ENCODE data around the gene TFAM.

TFAM gene

GRCh38 chr10:58440484-58440883 lies 55.3 kb downstream of the TFAM start:
- Histone ChIP-seq H2AFZ (ENCODE audit: low read depth, low read length) (no peak overlapping the region), H3K4me2 (ENCODE audit: low read length) (no peak overlapping the region), H3K27me3 (ENCODE audit: low read depth, low read length) (no peaks in the 10 kb centered on the region), H3K4me1 (ENCODE audit: low read length) (no peaks in the 10 kb centered on the region), H3K36me3 (replicated peaks; ENCODE audit: low read depth, low read length) (no peaks in the 10 kb centered on the region), H4K20me1 (ENCODE audit: insufficient read depth, low read length) (no peaks in the 10 kb centered on the region), H3K79me2 (ENCODE audit: low read length) (no peaks in the 10 kb centered on the region), H3K9ac (ENCODE audit: low read length) (no peak overlapping the region), H3K4me3 (ENCODE audit: low read length) (no peak overlapping the region), H3K27ac (ENCODE audit: low read length) (no peak overlapping the region), H3K9me3 (ENCODE audit: insufficient read depth, low read length) (no peaks in the 10 kb centered on the region)
- no peak for TF ChIP-seq CTCF (IDR thresholded peaks at IDR 0.05; ENCODE audit: low read depth, low read length)

GRCh38 chr10:58444321-58444720 lies 59.1 kb downstream of the TFAM start:
- H2AFZ ChIP-seq (ENCODE audit: low read depth, low read length) = no peak overlapping the region
- no peaks in the 10 kb centered on the region for H4K20me1 ChIP-seq (ENCODE audit: insufficient read depth, low read length)
- H3K36me3 ChIP-seq (replicated peaks; ENCODE audit: low read depth, low read length) = no peaks in the 10 kb centered on the region
- no peak overlapping the region for H3K27ac ChIP-seq (ENCODE audit: low read length)
- H3K4me1 ChIP-seq (ENCODE audit: low read length) = no peaks in the 10 kb centered on the region
- no peaks in the 10 kb centered on the region for H3K79me2 ChIP-seq (ENCODE audit: low read length)
- no peak overlapping the region for H3K9ac ChIP-seq (ENCODE audit: low read length)
- no peak for TF ChIP-seq EZH2phosphoT487 (IDR thresholded peaks at IDR 0.05; ENCODE audit: low read depth)
- no peak for TF ChIP-seq CTCF (IDR thresholded peaks at IDR 0.05; ENCODE audit: low read depth, low read length)
- H3K27me3 ChIP-seq (ENCODE audit: low read depth, low read length) = no peaks in the 10 kb centered on the region
- no peaks in the 10 kb centered on the region for H3K9me3 ChIP-seq (ENCODE audit: insufficient read depth, low read length)
- no peak overlapping the region for H3K4me3 ChIP-seq (ENCODE audit: low read length)
- H3K4me2 ChIP-seq (ENCODE audit: low read length) = no peak overlapping the region

- Histone ChIP-seq H3K27ac (ENCODE audit: low read length) (no peak overlapping the region), H4K20me1 (ENCODE audit: insufficient read depth, low read length) (no peaks in the 10 kb centered on the region), H3K36me3 (replicated peaks; ENCODE audit: low read depth, low read length) (no peaks in the 10 kb centered on the region), H3K4me1 (ENCODE audit: low read length) (no peaks in the 10 kb centered on the region), H3K79me2 (ENCODE audit: low read length) (no peaks in the 10 kb centered on the region), H3K27me3 (ENCODE audit: low read depth, low read length) (no peaks in the 10 kb centered on the region), H2AFZ (ENCODE audit: low read depth, low read length) (no peak overlapping the region), H3K4me3 (ENCODE audit: low read length) (no peak overlapping the region), H3K4me2 (ENCODE audit: low read length) (no peak overlapping the region), H3K9ac (ENCODE audit: low read length) (no peak overlapping the region), H3K9me3 (ENCODE audit: insufficient read depth, low read length) (no peaks in the 10 kb centered on the region)
- no peak for TF ChIP-seq CTCF (IDR thresholded peaks at IDR 0.05; ENCODE audit: low read depth, low read length)
- TF ChIP-seq EZH2phosphoT487 (IDR thresholded peaks at IDR 0.05; ENCODE audit: low read depth) = no peak
Measured at GRCh38 chr10:58444876-58445275, 59.7 kb downstream of the TFAM start.

- no peak overlapping the region for H3K4me3 ChIP-seq (ENCODE audit: low read length)
- H2AFZ ChIP-seq (ENCODE audit: low read depth, low read length) = no peak overlapping the region
- TF ChIP-seq EZH2phosphoT487 (IDR thresholded peaks at IDR 0.05; ENCODE audit: low read depth) (no peak), CTCF (IDR thresholded peaks at IDR 0.05; ENCODE audit: low read depth, low read length) (no peak)
- H3K9ac ChIP-seq (ENCODE audit: low read length) = no peak overlapping the region
- H3K27ac ChIP-seq (ENCODE audit: low read length) = no peak overlapping the region
- no peaks in the 10 kb centered on the region for H3K79me2 ChIP-seq (ENCODE audit: low read length)
- no peaks in the 10 kb centered on the region for H3K27me3 ChIP-seq (ENCODE audit: low read depth, low read length)
- H3K36me3 ChIP-seq (replicated peaks; ENCODE audit: low read depth, low read length) = no peaks in the 10 kb centered on the region
- no peaks in the 10 kb centered on the region for H3K9me3 ChIP-seq (ENCODE audit: insufficient read depth, low read length)
- no peaks in the 10 kb centered on the region for H3K4me1 ChIP-seq (ENCODE audit: low read length)
- H3K4me2 ChIP-seq (ENCODE audit: low read length) = no peak overlapping the region
- no peaks in the 10 kb centered on the region for H4K20me1 ChIP-seq (ENCODE audit: insufficient read depth, low read length)
Measured at GRCh38 chr10:58448121-58448935, 63.1 kb downstream of the TFAM start.

All from OCI-LY3 (cell line).